Measurements from ENCODE around the gene SPTSSA. TPM values are rescaled to one million over a fixed set of nuclear protein-coding genes. Genes with fewer than 3 reads are reported as not detected.
A peak's percentile ranks its signal among the peaks of the same experiment; 100 is the strongest.
"Not testable (repeated sequence)": the region's sequence is repeated elsewhere in the genome, so short reads cannot be mapped to it uniquely, and the experiment has no call there.

SPTSSA gene, protein sequence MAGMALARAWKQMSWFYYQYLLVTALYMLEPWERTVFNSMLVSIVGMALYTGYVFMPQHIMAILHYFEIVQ
- 5.1 TPM for total RNA-seq
- 10 to 100 TPM; 19.8 to 32.0 (median 22.0) TPM for polyA plus RNA-seq (ENCODE audit: insufficient read depth in 1 of 8, insufficient read length in 8 of 8, low replicate concordance in 1 of 8)
- long read RNA-seq, donor 1, transcript SPTSSA-201 (2 exons, 2,777 nt): major isoform, 19 of 19 reads
- long read RNA-seq, donor 1, partial matches to known transcripts: 0 of 19 reads
- long read RNA-seq, donor 1, other reads (novel, unspliced or antisense): 0 of 19 reads
- long read RNA-seq, donor 2, partial matches to known transcripts: 0 of 1 reads
- long read RNA-seq, donor 2, other reads (novel, unspliced or antisense): 0 of 1 reads
- long read RNA-seq, donor 3, transcript SPTSSA-201 (2 exons, 2,777 nt): major isoform, 25 of 25 reads
- long read RNA-seq, donor 3, partial matches to known transcripts: 0 of 25 reads
- long read RNA-seq, donor 3, other reads (novel, unspliced or antisense): 0 of 25 reads
- long read RNA-seq, donor 4, transcript SPTSSA-201 (2 exons, 2,777 nt): major isoform, 15 of 15 reads
- long read RNA-seq, donor 4, partial matches to known transcripts: 0 of 15 reads
- long read RNA-seq, donor 4, other reads (novel, unspliced or antisense): 0 of 15 reads
- long read RNA-seq, donor 5, transcript SPTSSA-201 (2 exons, 2,777 nt): major isoform, 76 of 76 reads
- long read RNA-seq, donor 5, partial matches to known transcripts: 0 of 76 reads
- long read RNA-seq, donor 5, other reads (novel, unspliced or antisense): 0 of 76 reads
- long read RNA-seq, donor 6, transcript SPTSSA-201 (2 exons, 2,777 nt): major isoform, 49 of 49 reads
- long read RNA-seq, donor 6, partial matches to known transcripts: 0 of 49 reads
- long read RNA-seq, donor 6, other reads (novel, unspliced or antisense): 0 of 49 reads
- long read RNA-seq, donor 7, transcript SPTSSA-201 (2 exons, 2,777 nt): major isoform, 52 of 52 reads
- long read RNA-seq, donor 7, partial matches to known transcripts: 0 of 52 reads
- long read RNA-seq, donor 7, other reads (novel, unspliced or antisense): 0 of 52 reads
- long read RNA-seq, donor 8, transcript SPTSSA-201 (2 exons, 2,777 nt): major isoform, 19 of 19 reads
- long read RNA-seq, donor 8, partial matches to known transcripts: 0 of 19 reads
- long read RNA-seq, donor 8, other reads (novel, unspliced or antisense): 0 of 19 reads
- long read RNA-seq, donor 9, transcript SPTSSA-201 (2 exons, 2,777 nt): major isoform, 28 of 28 reads
- long read RNA-seq, donor 9, partial matches to known transcripts: 0 of 28 reads
- long read RNA-seq, donor 9, other reads (novel, unspliced or antisense): 0 of 28 reads
- long read RNA-seq, donor 10, transcript SPTSSA-201 (2 exons, 2,777 nt): major isoform, 51 of 51 reads
- long read RNA-seq, donor 10, partial matches to known transcripts: 0 of 51 reads
- long read RNA-seq, donor 10, other reads (novel, unspliced or antisense): 0 of 51 reads
- long read RNA-seq, donor 11, transcript SPTSSA-201 (2 exons, 2,777 nt): major isoform, 36 of 36 reads
- long read RNA-seq, donor 11, partial matches to known transcripts: 0 of 36 reads
- long read RNA-seq, donor 11, other reads (novel, unspliced or antisense): 0 of 36 reads

DNA sequence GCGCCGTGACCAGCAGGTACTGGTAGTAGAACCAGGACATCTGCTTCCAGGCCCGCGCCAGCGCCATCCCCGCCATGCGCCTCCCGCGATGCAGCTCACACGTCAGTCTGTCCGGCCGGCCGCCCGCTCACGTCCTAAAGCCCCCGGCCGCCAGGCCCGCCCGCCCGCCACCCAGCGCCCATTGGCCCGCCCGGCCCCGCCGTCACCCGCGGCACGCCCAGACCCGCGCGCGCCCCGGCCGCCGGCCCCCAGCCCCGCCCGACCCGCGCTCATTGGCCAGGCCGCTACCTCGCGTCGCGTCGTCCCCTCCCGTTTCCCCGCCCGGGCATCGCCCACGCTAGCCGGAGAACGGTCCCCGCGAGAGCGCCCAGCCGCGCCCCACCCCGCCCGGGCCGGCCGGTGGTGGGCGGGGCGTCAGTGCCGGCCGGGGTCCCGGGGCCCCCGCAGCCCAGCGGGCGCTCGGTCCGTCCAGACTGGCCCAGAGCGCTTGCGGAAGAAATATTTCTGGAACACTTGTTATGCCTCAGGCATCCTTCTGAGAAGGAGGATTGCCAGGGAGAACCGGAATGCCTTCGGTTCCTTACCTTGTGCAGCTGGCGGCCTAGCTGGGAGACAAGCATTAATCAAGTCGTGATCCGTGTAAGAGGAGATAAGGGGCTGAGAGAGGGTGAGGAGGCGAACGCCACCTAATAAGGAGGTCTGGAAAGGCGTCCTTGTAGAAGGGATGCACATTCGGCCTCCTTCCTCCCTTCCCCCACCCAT is at the start of gene SPTSSA:
Gene SPTSSA, minus strand, starts transcription at position 109 of the 762 bp plus-strand sequence. Its CDS starts 33 bp downstream, at position 76.
- peak; percentile 97 for DNase-seq
- H3K4me1 ChIP-seq (ENCODE audit: control insufficient read depth, insufficient read depth, low read length): peaks cover 6% of the 10 kb centered on the region
- no peaks in the 10 kb centered on the region for H3K27me3 ChIP-seq (ENCODE audit: control insufficient read depth, insufficient read depth, low read length)
- H3K36me3 ChIP-seq (ENCODE audit: control insufficient read depth, insufficient read depth, low read length): no peaks in the 10 kb centered on the region
- H3K9me3 ChIP-seq (replicated peaks; ENCODE audit: control insufficient read depth, low read depth, low read length): no peaks in the 10 kb centered on the region
- 0% methylated on average over 73 of the region's 82 CpGs for WGBS (ENCODE audit: insufficient coverage)
- H3K4me3 ChIP-seq (ENCODE audit: low read length): peak within 1 kb of the TSS; percentile 64
- peak within 1 kb of the TSS; percentile 92 for H3K27ac ChIP-seq (ENCODE audit: low read length)

DNA sequence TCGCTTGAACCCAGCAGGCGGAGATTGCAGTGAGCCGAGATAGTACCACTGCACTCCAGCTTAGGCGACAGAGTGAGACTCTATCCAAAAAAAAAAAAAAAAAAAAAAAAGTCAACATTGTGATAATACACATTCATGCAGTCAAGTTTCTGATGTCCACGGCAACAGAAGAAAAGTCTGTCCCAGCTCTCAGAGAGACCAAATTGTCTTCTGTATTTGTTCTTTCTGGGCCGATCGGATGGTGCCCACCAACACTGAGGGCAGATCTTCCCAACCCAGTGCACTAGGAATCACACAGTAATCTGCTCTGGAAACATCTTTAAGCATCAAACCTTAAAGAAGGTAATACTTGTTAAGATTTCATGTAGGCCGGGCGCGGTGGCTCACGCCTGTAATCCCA is 45.8 kb upstream of the SPTSSA start:
- no peaks in the 10 kb centered on the region for H3K27me3 ChIP-seq (ENCODE audit: control insufficient read depth, insufficient read depth, low read length)
- no peak overlapping the region for H3K4me3 ChIP-seq (ENCODE audit: low read length)
- H3K27ac ChIP-seq (ENCODE audit: low read length): no peak overlapping the region
- H3K9me3 ChIP-seq (replicated peaks; ENCODE audit: control insufficient read depth, low read depth, low read length): no peaks in the 10 kb centered on the region
- no peaks in the 10 kb centered on the region for H3K4me1 ChIP-seq (ENCODE audit: control insufficient read depth, insufficient read depth, low read length)
- no peaks in the 10 kb centered on the region for H3K36me3 ChIP-seq (ENCODE audit: control insufficient read depth, insufficient read depth, low read length)
- WGBS (ENCODE audit: insufficient coverage): 95% methylated on average over 3 of the region's 11 CpGs
- no peak for DNase-seq

DNA sequence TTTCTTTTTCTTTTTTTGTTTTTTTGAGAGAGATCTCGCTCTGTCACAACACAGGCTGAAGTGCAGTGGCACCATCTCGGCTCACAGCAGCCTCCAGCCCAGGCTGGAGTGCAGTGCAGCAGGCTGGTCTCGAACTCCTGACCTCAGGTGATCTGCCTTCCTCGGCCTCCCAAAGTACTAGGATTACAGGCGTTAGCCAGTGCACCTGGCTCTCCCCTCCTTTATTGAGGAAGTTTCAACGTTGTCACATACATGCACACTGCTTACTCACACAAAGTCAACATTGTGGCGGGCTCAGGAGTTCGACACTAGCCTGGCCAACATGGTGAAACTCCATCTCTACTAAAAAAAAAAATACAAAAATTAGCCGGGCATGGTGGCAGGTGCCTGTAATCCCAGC is 45.4 kb upstream of the SPTSSA start:
- Histone ChIP-seq H3K4me3 (ENCODE audit: low read length) (no peak overlapping the region), H3K9me3 (replicated peaks; ENCODE audit: control insufficient read depth, low read depth, low read length) (no peaks in the 10 kb centered on the region), H3K27me3 (ENCODE audit: control insufficient read depth, insufficient read depth, low read length) (no peaks in the 10 kb centered on the region), H3K36me3 (ENCODE audit: control insufficient read depth, insufficient read depth, low read length) (no peaks in the 10 kb centered on the region), H3K4me1 (ENCODE audit: control insufficient read depth, insufficient read depth, low read length) (peaks cover 3% of the 10 kb centered on the region), H3K27ac (ENCODE audit: low read length) (no peak overlapping the region)
- no peak for DNase-seq
- 80% methylated on average over 8 of the region's 9 CpGs for WGBS (ENCODE audit: insufficient coverage)

DNA sequence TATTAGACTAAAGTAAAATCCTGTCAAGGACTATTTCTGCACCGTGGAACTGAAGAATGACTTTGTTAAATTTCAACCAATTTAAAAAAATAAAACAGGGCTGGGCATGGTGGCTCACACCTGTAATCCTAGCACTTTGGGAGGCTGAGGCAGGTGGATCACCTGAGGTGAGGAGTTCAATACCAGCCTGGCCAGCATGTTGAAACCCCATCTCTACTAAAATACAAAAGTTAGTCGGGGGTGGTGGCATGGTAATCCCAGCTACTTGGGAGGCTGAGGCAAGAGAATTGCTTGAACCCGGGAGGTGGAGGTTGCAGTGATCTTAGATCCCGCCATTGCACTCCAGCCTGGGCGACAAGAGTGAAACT is 43.1 kb upstream of the SPTSSA start:
- H3K27me3 ChIP-seq (ENCODE audit: control insufficient read depth, insufficient read depth, low read length); H3K4me1 ChIP-seq (ENCODE audit: control insufficient read depth, insufficient read depth, low read length); H3K27ac ChIP-seq (ENCODE audit: low read length); DNase-seq; H3K4me3 ChIP-seq (ENCODE audit: low read length); H3K36me3 ChIP-seq (ENCODE audit: control insufficient read depth, insufficient read depth, low read length); H3K9me3 ChIP-seq (replicated peaks; ENCODE audit: control insufficient read depth, low read depth, low read length): not testable (repeated sequence)
- WGBS (ENCODE audit: insufficient coverage): no CpG with 5 or more reads among the region's 5 CpGs

DNA sequence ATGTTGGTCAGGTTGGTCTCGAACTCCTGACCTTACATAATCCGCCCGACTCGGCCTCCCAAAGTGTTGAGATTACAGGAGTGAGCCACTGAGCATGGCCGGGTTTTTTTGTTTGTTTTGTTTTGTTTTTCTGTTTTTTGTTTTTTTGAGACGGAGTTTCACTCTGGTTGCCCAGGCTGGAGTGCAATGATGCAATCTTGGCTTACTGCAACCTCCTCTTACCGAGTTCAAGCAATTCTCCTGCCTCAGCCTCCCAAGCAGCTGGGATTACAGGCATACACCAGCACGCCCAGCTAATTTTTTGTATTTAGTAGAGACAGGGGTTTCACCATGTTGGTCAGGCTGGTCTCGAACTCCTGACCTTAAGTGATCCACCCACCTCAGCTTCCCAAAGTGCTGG is 42.0 kb upstream of the SPTSSA start:
- H3K4me3 ChIP-seq (ENCODE audit: low read length); H3K9me3 ChIP-seq (replicated peaks; ENCODE audit: control insufficient read depth, low read depth, low read length); H3K27me3 ChIP-seq (ENCODE audit: control insufficient read depth, insufficient read depth, low read length); DNase-seq; H3K4me1 ChIP-seq (ENCODE audit: control insufficient read depth, insufficient read depth, low read length); H3K27ac ChIP-seq (ENCODE audit: low read length); H3K36me3 ChIP-seq (ENCODE audit: control insufficient read depth, insufficient read depth, low read length): not testable (repeated sequence)
- WGBS (ENCODE audit: insufficient coverage): 100% methylated on average over 2 of the region's 9 CpGs

DNA sequence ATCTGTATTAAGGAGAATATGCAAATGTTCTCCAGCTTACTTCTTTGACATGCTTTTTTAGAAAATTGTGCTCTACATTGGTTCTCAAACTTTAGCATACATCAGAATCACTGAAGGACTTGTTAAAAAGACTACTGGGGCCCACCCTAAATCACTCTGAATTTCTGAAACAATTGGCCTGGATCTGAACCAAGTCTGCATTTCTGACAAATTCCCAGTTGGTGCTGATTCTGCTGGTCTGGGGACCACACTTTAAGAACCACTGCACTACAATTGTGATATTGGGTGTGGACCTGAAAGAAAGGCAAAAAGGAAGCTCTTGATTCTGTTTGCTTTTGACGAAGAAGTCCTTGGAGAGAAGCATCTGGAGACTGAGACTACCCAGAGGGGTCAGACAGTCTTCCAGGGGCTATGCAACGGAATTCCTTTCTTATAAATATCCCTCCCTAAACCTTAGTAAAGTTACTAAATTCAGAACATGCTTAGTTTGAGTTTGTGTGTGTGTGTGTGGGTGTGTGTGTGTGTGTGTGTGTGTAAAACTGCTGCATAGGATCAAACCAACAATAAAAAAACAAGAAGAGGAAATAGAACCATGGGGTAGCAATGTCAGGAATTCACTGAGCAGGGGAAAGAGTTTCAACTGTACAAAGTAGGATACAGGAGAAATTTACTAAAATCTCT is 40.6 kb upstream of the SPTSSA start:
- H3K36me3 ChIP-seq (ENCODE audit: control insufficient read depth, insufficient read depth, low read length): no peaks in the 10 kb centered on the region
- no peaks in the 10 kb centered on the region for H3K27me3 ChIP-seq (ENCODE audit: control insufficient read depth, insufficient read depth, low read length)
- H3K27ac ChIP-seq (ENCODE audit: low read length): no peak overlapping the region
- no CpG with 5 or more reads among the region's 2 CpGs for WGBS (ENCODE audit: insufficient coverage)
- peaks cover 5% of the 10 kb centered on the region for H3K4me1 ChIP-seq (ENCODE audit: control insufficient read depth, insufficient read depth, low read length)
- no peaks in the 10 kb centered on the region for H3K9me3 ChIP-seq (replicated peaks; ENCODE audit: control insufficient read depth, low read depth, low read length)
- DNase-seq: peak; percentile 22
- H3K4me3 ChIP-seq (ENCODE audit: low read length): no peak overlapping the region

DNA sequence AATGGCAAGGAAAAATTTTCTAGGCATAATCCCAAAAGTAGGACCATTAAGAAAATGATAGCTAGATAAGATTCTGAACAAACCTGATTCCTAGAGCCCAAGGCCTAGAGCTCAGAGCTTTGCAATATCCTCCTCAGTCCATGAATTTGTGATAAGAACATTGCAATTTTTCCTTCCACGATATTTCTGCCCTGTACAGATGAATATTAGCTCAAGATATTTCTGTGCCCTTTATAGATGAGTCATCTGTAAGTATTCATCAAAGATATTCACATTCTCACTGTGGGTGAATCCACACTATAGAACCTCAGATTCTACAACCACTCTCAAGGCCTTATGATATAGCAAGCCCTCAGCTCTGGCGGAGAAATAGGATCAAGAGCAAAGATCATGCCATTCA is 40.0 kb upstream of the SPTSSA start:
- H3K27ac ChIP-seq (ENCODE audit: low read length): no peak overlapping the region
- H3K4me3 ChIP-seq (ENCODE audit: low read length): no peak overlapping the region
- H3K27me3 ChIP-seq (ENCODE audit: control insufficient read depth, insufficient read depth, low read length): no peaks in the 10 kb centered on the region
- no CpG with 5 or more reads among the region's 2 CpGs for WGBS (ENCODE audit: insufficient coverage)
- no peaks in the 10 kb centered on the region for H3K9me3 ChIP-seq (replicated peaks; ENCODE audit: control insufficient read depth, low read depth, low read length)
- no peak for DNase-seq
- peaks cover 10% of the 10 kb centered on the region for H3K4me1 ChIP-seq (ENCODE audit: control insufficient read depth, insufficient read depth, low read length)
- no peaks in the 10 kb centered on the region for H3K36me3 ChIP-seq (ENCODE audit: control insufficient read depth, insufficient read depth, low read length)

DNA sequence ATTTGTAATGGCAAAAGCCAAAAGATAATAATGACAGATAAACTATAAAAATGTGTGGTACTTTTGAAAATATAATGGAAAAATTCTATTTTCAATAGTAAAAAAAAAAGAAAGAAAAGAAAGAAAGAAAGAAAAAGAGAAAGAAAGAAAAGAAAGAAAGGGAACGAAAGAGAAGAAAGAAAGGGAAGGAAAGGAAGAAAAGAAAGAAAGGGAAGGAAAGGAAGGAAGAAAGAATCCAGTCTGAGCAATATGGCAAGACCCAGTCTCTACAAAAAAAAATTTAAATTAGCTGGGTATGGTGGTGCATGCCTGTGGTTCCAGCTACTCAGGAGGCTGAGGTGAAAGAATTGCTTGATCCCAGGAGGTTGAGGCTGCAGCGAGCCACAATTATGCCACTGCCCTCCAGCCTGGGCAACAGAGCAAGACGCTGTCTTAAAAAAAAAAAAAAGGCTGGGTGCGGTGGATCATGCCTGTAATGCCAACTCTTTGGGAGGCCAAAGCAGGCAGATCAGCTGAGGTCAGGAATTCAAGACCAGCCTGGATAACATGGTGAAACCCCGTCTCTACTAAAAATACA is 39.1 kb upstream of the SPTSSA start:
- WGBS (ENCODE audit: insufficient coverage): 100% methylated on average over 3 of the region's 5 CpGs
- H3K4me1 ChIP-seq (ENCODE audit: control insufficient read depth, insufficient read depth, low read length): peaks cover 17% of the 10 kb centered on the region
- no peak overlapping the region for H3K4me3 ChIP-seq (ENCODE audit: low read length)
- no peak overlapping the region for H3K27ac ChIP-seq (ENCODE audit: low read length)
- no peak for DNase-seq
- H3K36me3 ChIP-seq (ENCODE audit: control insufficient read depth, insufficient read depth, low read length): no peaks in the 10 kb centered on the region
- no peaks in the 10 kb centered on the region for H3K27me3 ChIP-seq (ENCODE audit: control insufficient read depth, insufficient read depth, low read length)
- H3K9me3 ChIP-seq (replicated peaks; ENCODE audit: control insufficient read depth, low read depth, low read length): no peaks in the 10 kb centered on the region
